WI38 (cell line): ENCODE results near the gene TAF1D.

Experiments used
- H3K4me3 ChIP-seq: 2 replicates; pipeline ENCODE4 v1.5.1; 2011; ENCODE audit warnings: low read depth, mild to moderate bottlenecking, control low read depth, low read length
- TF ChIP-seq, protein P1 (sequence below): IDR thresholded peaks from 2 replicates; pipeline ENCODE4 v1.5.1; 2012; ENCODE audit warnings: low read depth, mild to moderate bottlenecking, control low read depth, low read length

Gene TAF1D

DNA sequence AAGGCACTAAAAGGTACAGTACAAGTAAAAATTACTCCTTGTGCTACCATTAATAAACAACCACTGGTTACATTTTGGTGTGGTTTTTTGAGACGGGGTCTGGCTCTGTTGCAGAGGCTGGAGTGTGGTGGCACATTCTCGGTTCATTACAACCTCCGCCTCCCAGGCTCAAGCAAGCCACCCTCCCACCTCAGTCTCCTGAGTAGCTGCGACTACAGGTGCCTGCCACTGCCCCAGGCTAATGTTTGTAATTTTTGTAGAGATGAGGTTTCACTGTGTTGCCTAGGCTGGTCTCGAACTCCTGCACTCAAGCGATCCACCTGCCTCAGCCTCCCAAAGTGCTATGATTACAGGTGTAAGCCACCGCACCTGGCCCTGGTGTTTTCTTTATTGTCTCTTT is 20.8 kb downstream of the TAF1D start:
- no peak overlapping the region for H3K4me3 ChIP-seq
- TF ChIP-seq, protein P1, sequence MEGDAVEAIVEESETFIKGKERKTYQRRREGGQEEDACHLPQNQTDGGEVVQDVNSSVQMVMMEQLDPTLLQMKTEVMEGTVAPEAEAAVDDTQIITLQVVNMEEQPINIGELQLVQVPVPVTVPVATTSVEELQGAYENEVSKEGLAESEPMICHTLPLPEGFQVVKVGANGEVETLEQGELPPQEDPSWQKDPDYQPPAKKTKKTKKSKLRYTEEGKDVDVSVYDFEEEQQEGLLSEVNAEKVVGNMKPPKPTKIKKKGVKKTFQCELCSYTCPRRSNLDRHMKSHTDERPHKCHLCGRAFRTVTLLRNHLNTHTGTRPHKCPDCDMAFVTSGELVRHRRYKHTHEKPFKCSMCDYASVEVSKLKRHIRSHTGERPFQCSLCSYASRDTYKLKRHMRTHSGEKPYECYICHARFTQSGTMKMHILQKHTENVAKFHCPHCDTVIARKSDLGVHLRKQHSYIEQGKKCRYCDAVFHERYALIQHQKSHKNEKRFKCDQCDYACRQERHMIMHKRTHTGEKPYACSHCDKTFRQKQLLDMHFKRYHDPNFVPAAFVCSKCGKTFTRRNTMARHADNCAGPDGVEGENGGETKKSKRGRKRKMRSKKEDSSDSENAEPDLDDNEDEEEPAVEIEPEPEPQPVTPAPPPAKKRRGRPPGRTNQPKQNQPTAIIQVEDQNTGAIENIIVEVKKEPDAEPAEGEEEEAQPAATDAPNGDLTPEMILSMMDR: no peak

DNA sequence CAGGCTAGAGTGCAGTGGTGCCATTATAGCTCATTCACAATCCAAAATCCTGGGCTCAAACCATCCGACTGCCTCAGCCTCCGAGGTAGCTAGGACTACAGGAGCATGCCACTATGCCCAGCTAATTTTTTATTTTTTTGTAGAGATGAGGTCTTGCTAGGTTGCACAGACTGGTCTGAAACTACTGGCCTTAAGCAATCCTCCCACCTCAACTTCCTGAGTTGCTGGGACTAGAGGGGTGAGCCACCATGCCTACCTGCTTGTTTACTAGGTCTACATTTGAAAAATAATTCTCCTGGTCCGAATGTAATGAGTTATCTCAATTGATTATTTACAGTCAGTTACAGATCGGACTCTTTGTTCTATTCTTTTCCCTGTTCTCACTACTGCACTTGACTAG is 22.0 kb downstream of the TAF1D start:
- H3K4me3 ChIP-seq: no peak overlapping the region
- TF ChIP-seq, protein P1: no peak

DNA sequence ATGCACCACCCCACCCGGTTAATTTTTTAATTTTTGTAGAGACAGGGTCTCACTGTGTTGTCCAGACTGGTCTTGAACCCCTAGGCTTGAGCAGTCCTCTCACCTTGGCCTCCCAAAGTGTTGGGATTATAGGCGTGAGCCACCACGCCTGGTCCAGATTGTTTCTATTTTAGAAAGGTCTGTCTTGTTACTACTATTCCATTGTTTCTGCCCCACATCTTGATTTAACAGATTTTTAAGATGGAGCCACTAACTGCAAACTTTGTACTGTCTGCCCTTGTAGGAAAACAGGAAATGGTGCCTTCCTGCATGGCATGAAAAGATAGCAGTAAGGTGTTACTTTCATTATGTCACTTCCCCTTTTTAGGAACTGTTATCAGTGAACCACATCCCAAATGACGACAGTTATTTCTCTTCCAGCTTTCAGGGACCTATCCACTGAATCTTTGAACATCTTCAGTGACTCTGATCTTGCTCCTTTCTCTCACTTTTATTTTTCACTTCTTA is 23.2 kb downstream of the TAF1D start:
- H3K4me3 ChIP-seq: no peak overlapping the region
- TF ChIP-seq, protein P1: no peak

DNA sequence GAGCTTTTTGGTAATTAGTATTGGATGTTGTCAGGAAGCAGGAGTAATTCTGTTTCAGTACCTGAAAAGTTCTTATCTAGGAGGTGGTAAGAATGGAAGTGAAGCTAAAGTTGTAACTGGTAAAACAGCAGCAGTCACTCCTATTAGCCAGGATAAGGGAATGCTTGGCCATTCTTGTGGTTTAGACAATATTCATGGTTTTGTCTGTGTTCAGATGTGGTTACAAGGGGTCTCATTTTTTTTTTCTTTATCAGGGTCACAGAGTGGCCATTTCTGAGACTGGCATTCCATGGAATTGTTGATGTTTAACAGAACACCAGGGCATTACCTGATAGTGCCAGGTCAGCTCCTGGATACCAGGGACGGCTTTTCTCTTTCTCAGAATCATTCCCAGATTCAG is 23.8 kb downstream of the TAF1D start:
- TF ChIP-seq, protein P1: no peak
- H3K4me3 ChIP-seq: no peak overlapping the region

DNA sequence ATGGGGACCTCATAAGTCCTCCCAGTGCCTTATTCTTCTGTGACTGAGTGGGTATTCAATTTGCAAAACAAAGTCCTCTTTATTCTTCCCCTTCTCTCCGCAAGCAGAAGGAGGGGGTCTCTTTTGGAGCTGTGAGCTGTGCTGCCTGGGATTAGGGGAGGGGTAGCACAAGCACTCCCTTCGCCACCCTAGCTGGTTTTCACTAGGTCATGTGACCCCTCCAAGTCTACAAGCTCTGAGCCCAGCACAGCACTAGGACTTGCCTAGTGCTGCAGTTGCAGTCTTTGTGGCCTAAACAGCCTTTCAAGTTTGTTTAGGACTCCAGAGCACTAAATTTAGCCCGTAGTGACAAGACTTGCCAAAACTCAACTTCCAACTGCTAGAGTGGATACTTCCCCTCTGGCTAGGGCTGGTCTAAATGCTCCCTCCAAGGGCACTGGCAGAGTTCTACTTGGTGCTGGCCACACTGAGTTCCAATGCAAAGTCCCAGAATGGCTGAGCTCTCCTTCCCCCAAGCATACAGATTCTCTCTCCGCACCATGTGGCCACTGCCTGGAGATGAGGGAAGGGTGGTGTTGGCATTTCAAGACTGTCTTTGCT is 25.4 kb downstream of the TAF1D start:
- TF ChIP-seq, protein P1: no peak
- H3K4me3 ChIP-seq: no peak overlapping the region

DNA sequence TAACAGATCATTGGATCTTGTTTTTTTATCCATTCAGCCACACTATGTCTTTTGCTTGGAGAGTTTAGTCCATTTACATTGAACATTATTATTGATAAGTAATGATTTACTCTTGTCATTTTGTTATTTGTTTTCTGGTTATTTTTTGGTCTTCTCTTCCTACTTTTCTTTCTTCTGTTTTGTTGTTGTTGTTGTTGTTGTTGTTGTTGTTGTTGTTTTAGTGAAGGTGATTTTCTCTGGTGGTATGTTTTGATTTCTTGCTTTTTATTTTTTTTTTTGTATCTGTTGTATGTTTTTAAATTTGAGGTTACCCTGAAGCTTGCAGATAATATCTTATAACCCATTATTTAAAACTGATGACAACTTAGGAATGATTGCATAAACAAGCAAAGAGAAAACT is 28.6 kb downstream of the TAF1D start:
- no peak overlapping the region for H3K4me3 ChIP-seq
- TF ChIP-seq, protein P1: no peak

DNA sequence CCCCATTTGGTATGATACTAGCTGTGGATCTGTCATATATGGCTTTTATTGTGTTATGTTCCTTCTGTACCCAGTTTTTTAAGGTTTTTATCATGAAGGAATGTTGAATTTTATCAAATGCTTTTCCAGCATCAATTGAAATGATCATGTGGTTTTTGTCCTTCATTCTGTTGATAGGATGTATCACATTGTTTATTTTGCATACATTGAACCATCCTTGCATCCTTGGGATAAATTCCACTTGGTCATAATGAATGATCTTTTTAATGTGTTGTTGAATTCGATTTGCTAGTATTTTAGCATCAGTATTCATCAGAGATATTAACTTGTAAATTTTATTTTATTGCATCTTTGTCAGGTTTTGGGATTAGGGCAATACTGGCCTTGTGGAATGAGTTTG is 31.1 kb downstream of the TAF1D start:
- TF ChIP-seq, protein P1: no peak
- H3K4me3 ChIP-seq: no peak overlapping the region
